HG02973 (cell line): Measurements from ENCODE around the gene SH3RF3.

ENCODE experiments used
- ATAC-seq: cut with Tn5 transposase; IDR thresholded peaks from one replicate; pipeline ENCODE4 v1.9.1; 2021; ENCODE audit warnings: moderate library complexity; ENCODE audit not compliant: unreplicated experiment

Gene SH3RF3

DNA sequence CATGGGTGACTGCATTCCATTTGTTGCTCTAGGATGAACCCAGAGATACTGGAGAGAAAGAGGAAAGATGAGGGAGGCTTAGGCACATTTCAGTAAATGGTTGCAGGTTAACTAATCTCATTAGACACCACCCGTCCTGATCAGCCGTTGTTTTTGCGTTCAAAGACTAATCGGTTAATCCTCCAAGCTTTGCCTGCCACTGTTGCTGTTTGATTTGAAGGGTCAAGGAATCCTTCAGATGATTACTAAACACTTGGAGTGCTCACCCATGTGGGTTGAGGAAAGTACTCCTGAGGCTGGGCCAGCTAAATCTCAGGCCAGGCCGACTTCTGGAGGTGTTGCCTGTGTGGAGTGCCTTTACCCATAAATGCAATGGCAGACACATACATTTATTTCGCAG, 8.6 kb downstream of the SH3RF3 start:
- no peak for ATAC-seq

DNA sequence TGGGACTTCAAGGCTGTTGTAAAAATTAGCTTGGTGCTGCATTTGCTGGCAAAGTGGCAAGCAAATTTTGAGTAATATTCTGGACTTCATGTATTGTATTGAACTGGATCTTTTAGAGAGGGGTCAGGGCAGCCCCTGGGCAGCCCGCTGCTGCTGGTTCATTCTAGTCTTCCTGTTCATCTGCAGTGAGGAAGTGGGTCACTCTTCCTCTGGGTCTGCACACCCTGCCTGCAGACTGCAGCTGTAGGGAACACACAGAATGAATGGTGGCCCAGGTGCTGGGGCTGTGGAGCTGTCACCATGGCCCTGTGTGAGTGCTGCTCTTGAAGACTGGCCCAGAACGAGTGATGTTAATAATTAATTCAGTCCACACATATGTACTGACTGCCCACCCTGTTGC, 9.4 kb downstream of the SH3RF3 start:
- no peak for ATAC-seq

DNA sequence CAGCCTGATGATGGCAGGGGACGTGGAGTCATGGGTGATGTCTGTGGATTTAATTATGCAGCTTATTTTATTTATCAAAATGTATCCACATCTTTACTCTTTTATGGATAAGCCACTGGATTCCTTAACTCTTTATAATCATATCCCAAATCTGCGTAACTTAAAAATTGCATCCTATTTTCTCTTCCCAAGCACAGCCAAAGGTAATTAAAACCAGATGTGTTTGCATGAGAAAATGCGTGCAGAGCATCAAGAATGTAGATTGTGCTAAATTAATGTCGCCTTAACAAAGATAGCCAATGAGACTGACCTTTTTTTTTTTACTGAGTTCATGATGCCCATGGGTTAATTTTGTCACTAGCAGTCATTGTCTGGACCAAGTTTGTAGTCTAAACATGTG, 10.0 kb downstream of the SH3RF3 start:
- no peak for ATAC-seq

- no peak for ATAC-seq
These were observed 10.9 kb downstream of the SH3RF3 start for GRCh38 chr2:109139865-109140396.

DNA sequence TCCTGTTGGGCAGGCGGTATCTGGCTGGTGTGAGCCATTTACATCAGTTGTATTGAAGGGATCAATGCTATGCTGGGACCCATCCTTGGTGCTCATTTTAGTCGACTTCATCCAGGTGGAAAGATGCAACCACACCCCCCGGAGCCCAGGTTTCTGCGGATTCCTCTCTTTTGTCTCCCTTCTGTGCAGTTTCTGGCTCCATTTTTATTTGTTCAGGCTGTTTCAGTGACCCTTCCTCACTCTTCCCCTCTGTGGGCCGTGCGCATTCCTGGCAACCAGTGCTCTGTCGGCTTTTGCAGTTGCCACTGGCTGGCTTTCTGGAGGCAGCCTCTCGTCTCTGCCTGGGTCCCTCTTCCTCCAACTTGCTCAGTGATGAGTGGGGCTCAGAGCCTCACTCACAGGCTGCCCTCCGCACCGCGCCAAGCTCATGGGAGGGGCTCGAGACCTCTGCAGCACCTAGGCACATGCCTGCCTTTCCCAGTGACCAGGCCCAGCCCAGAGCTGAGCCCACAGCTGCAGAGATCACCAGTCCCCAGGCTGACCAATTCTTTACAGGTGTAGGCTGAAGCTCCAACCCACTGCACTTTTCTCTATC, 12.1 kb downstream of the SH3RF3 start:
- no peak for ATAC-seq

DNA sequence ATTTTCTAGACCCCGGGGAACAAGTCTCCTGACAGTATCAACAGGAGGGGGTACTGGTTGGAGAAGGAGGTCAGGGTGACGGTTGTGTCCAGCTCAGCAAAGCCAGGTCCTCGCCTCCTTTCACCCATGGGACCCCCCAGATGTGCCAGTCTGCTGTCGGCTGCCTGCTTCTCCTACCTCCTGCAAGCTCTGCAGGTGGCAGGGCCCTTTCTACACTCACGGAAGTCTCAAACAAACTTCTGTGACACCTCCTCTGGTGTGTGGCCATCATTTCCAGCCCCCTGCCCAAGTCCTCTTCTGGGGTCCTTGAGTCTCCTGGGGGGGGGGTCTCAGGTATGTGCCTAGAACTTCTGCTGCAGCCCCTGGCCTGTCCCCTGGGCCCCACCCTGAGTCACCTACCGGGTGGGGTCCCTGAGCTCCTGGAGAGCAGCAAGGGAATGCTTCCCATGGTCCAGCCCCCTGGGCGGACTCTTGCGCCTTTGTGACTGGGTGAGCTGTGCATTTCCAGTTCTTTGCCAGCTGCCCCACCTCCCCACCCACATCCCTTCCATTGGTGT, 12.8 kb downstream of the SH3RF3 start:
- ATAC-seq: no peak

DNA sequence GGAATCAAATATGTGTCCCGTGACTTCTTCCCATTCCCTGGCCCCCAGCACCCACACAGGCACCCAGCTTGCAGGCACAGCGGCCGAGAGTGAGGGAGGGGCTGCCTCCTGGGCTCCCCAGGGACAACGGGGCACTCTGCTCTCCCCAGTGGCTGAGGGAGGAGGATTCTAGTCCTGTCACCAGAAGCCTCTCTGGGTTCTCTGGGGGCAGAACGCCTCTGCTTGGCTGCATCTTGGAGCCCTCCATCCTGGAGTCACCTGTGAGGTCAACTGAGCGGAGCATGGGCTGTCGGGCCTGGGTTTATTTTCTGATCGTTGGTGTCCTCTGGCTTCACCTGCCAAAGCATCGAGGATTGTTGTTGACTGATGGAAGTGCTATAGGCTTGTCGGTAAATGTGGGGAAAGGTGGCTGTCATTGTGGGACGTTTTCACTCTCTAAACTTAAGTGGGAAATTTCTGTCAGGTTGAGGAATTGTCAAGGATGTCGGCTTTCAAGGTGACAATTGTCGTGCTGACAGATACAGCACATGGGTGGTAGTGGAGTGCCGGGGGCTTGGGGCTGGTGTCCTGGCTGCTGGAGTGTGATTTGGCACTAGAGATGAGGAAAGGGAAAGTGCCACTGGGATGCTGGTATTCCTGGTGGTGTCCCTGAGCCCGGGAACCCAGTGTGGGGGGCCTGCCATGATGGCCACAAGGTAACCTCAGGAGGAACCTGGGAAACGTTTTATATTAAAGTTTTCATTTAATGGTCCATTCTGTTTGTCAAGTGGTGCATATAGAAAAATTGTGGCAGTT, 13.6 kb downstream of the SH3RF3 start:
- ATAC-seq: no peak

- no peak for ATAC-seq
These were observed 14.5 kb downstream of the SH3RF3 start for GRCh38 chr2:109143214-109144187.

DNA sequence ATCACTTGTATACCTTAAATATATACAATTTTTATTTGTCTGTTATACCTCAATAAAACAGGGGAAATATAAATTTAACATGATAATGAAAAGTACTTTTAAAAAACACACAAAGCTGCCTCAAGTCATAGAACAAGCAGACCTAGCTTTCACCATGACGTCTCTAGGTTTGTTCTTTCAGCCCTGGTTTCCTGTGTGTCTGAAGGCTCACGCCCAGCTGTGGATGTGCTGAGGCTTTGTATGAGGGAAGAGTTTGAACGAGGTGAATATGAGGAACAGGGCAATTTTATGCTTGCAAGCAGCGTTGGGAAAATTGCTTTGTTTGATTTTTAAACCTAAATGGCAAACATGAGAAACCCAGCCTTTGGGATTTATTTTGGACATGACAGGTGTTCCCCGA, 15.3 kb downstream of the SH3RF3 start:
- ATAC-seq: no peak

DNA sequence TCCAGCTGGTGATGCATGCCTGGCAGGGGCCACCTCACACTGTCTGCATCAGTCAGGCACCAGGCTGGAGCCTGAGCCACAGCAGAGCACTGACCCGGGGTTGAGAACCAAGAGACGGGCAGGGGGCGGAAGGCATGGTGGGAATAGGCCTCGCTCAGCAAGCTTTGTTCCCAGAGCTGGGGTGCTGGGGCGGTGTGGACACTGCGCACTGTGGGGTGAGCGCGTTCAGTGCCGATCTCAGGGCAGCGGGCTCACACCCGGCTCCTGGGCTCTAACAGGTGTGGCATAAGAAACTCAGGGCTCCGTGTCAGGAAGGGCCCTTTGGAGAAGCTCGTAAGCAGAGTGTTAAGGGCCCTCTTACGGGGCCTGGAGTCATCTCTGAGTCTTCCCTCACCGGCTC, 15.7 kb downstream of the SH3RF3 start:
- no peak for ATAC-seq

- no peak for ATAC-seq
These were observed 16.3 kb downstream of the SH3RF3 start for GRCh38 chr2:109145286-109145685.

DNA sequence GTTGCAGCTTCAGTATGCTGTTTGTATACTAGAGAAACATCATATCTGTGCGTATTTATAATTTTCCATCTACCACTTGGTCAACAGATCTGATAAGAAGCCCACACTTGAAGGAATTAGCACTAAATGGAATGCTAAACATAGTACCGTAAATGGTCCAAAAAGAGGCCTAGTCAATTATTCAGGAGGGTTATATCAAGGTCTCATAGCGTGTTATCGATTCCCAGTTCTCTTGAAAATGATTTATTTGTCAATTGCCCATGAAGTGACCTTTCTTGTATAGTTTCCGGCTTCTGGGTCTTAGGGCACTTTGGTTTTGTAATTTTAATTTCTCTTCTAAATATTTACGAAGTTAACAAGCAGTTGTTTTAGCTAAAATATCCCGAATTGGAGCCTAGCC, 18.4 kb downstream of the SH3RF3 start:
- no peak for ATAC-seq

DNA sequence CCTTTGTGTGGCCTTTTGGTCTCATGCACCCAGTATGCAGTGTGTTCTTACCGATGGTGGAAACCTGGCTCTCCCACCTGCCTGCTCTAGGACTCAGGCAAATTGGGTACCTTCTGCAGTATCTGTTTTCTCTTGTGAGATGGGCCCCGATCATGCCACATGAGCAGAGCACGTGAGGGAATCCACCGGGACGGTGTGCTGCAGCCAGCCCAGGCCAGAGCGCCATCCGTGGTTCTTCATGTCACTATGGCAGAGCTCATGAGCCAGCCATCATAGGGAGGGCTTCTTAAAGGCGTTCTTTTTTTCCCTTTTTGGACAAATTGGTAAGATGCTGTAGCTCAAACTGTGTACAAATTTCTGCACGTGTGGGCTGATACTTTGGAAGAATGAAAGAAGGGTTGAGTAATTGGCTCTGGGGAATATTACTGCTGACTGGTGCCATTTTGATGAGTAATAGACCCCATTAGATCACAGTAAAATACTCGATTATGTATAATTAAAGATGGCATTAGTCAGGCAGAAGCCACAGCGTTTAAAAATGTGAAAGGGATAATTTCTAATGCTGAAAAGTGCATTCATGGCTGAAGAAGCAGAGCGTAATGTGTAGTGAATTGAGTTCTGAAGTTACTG, 19.2 kb downstream of the SH3RF3 start:
- ATAC-seq: no peak

GRCh38 chr2:109148991-109149645, 20.1 kb downstream of the SH3RF3 start:
- no peak for ATAC-seq

DNA sequence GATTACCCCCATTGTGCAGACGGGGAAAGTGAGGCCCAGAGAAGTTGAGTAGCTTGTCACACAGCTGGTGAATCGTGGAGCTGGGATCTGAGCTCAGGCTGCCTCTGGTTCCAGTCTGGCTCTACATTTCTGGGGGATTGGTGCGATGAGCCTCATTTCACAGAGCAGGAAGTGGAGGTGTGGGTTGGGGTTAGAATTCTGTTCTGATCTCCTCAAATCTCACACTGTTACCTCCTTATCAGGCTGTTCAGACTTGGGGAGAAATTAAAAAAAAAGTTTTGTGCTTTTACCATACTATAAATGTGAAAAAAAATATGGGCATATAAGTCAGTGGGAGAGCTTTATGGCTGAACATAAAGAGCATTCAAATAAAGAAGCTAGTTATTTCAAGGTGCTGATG, 21.6 kb downstream of the SH3RF3 start:
- ATAC-seq: no peak

- ATAC-seq: no peak
These were observed 22.5 kb downstream of the SH3RF3 start for GRCh38 chr2:109151519-109151918.

DNA sequence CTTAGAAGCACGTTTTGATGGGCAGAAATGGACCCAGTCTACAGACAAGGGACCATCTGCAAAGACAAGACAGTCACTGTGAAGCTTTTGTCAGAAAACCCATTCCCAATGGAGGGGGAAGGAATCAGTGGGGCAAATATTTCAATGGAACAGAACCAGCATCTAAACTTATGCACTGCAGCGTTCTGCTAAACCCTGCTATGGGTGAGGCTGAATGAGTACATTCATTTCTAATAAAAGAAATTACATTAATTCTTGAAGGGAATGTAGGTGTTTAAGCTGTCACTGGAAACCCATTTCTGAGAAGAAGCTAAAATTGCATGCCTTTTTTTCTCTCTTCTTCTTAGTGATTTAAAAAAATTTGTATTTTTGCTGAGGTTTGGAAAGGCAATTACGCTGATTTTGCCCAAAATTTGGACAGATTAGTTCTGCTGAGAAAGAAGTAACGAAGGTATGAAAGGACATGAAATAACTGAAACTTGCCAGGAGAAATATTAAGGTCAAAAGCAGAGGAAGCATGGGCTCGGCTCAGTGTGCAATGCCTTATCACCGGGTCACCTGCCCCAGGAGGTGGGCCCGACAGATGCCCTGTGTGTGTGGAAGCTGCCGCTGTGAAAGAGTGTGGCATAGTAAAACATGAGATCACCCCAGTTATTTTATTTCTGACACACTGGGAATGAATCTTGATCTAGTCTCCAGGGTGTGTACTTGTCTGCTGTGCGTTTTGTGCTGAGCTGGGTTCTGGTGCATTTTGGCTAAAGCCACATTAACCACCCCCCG, 24.2 kb downstream of the SH3RF3 start:
- no peak for ATAC-seq

DNA sequence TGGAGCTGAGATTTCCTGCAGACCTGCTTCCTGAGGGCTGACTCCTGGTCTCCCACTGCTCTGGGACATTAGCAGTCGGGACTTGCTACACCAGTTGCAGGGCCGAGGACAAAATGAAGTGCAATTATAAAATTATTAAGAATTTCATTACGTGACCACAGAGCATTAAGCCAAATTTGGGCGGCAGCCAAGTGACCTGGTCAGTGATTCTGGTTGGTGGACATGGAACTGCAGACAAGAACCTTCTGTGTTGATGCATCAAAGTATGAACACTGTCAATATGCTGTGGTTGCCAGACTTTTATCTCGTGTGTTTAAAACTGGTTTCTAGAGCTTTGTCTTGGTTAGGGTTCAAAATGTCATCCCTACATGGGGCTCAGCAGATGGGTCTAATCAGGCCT, 24.8 kb downstream of the SH3RF3 start:
- no peak for ATAC-seq

- no peak for ATAC-seq
These were observed 25.2 kb downstream of the SH3RF3 start for GRCh38 chr2:109154226-109154625.
